ENCODE measurements around the gene C5orf22. TPM values are rescaled to one million over a fixed set of nuclear protein-coding genes. Genes with fewer than 3 reads are reported as not detected.
A peak's percentile ranks its signal among the peaks of the same experiment; 100 is the strongest.

C5orf22 gene
- total and polyA plus RNA-seq, 2 donors (not counting 3 experiments of a cell fraction or from before 2014, with no cell fraction given) = 11.7 to 27.5 TPM

DNA sequence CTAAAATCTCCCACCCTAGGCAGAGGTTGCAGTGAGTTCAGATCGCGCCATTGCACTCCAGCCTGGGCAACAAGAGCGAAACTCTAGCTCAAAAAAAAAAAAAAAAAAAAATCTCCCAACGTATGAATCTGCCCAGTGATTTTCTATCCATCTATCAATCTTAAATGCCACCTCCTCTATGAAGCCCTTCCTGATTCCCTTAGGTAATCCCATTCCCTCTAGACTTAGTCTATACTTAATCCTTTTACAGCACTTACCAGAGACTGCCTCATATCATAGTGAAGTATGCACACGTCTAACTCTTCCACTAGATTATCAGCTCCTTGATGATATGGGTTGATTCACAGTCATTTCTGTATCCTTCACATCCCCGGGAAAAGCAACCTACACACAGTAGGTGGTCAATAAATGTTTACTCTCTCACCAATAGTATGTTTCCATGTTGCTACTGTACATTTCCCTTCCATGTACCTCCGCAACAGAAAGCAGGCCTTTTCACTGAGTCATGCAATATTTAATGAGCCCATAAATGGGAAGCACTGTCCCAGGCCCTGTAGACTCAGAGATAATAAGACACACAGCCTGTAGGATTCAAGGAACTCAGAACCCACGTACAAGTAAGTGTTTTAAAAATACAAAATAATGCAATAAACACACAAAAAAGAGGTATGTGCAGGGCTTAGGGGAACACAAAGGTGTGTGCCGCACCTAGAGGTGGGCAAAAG lies 1.4 kb upstream of the C5orf22 start:
- no peak for DNase-seq (ENCODE audit: low read depth, low spot score)

GRCh38 chr5:31531543-31531887 lies 586 bp upstream of the C5orf22 start:
- Histone ChIP-seq H3K4me2 (ENCODE audit: insufficient read depth, low read length) (peak overlapping the region; percentile 86), H3K27me3 (ENCODE audit: control insufficient read depth in 2 of 2, insufficient read depth in 2 of 2, low read length in 2 of 2) (no peaks in the 10 kb centered on the region), H2AFZ (ENCODE audit: low read depth, low read length) (peak overlapping the region; percentile 69), H3K9me3 (replicated peaks; ENCODE audit: control insufficient read depth, insufficient read depth, low read length) (no peaks in the 10 kb centered on the region), H3K9ac (replicated peaks; ENCODE audit: extremely low read depth, insufficient read depth, low read length) (peak overlapping the region; percentile 68), H3K27ac (ENCODE audit: insufficient read depth, low read depth, low read length) (peak overlapping the region; percentile 47), H3K79me2 (ENCODE audit: control insufficient read depth, insufficient read depth, low read length) (peaks cover 41% of the 10 kb centered on the region), H3K9me1 (replicated peaks; ENCODE audit: control insufficient read depth, extremely low read depth, insufficient read depth, low read length) (no peaks in the 10 kb centered on the region), H4K20me1 (replicated peaks; ENCODE audit: control insufficient read depth, extremely low read depth, insufficient read depth, low read length) (no peaks in the 10 kb centered on the region), H3K4me1 (ENCODE audit: control insufficient read depth, extremely low read depth, insufficient read depth, low read length) (peaks cover 14% of the 10 kb centered on the region), H3K4me3 (replicated peaks in 1 of 3; ENCODE audit: insufficient read depth in 1 of 3, low read depth in 1 of 3, low read length in 3 of 3) (peak overlapping the region; percentile 86 to 93 (median 88)), H3K36me3 (ENCODE audit: control insufficient read depth in 2 of 2, extremely low read depth in 1 of 2, insufficient read depth in 2 of 2, low read length in 2 of 2) (peaks cover 9 to 21% of the 10 kb centered on the region in 2 experiments)
- FAIRE-seq (no peak), DNase-seq (ENCODE audit: low read depth, low spot score) (peak; percentile 40)
- TSS peak; percentile 62 for BruUV-seq (replicated peaks)
- POLR2A ChIA-PET = no interaction called here
- TF ChIP-seq MYC (IDR thresholded peaks at IDR 0.05; ENCODE audit: low read depth, low read length) = no peak
- no peak for TF ChIP-seq POLR2AphosphoS5 (IDR thresholded peaks at IDR 0.05; ENCODE audit: insufficient read depth, low read depth, low read length)
- TF ChIP-seq JUN (IDR thresholded peaks at IDR 0.05; ENCODE audit: borderline replicate concordance, insufficient read depth, insufficient read length, low read depth) = no peak
- TF ChIP-seq, protein P1, sequence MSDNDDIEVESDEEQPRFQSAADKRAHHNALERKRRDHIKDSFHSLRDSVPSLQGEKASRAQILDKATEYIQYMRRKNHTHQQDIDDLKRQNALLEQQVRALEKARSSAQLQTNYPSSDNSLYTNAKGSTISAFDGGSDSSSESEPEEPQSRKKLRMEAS (IDR thresholded peaks at IDR 0.05; ENCODE audit: insufficient read depth, insufficient read length) = no peak
- TF ChIP-seq POLR2A (IDR thresholded peaks at IDR 0.05; ENCODE audit: low read depth, low read length) = no peak
- intact Hi-C loops (cut with micrococcal nuclease) = loop anchor here (5.0 kb wide), 1 partner anchor 104 kb away; no protein-coding TSS in a partner anchor
- CTCF ChIA-PET = interaction anchor here (1.2 to 2.0 kb wide), 5 partner anchors 10 to 561 kb away, joined by 6 to 16 read pairs (median 7); no protein-coding TSS in a partner anchor
- dilution Hi-C loops (cut with MboI; ENCODE audit: extremely low pct_ligation_motif_present, low sequenced_read_pairs) = no loop called here

More for the DNA sequence above, 1.4 kb upstream of the C5orf22 start:
- peak overlapping the region; percentile 68 for H3K9ac ChIP-seq (replicated peaks; ENCODE audit: extremely low read depth, insufficient read depth, low read length)
- ChIA-PET POLR2A (no interaction called here), CTCF (interaction anchor here (0.6 to 2.0 kb wide), 6 partner anchors 9 to 562 kb away, joined by 3 to 16 read pairs (median 6); no protein-coding TSS in a partner anchor)
- FAIRE-seq = peak; percentile 68
- dilution Hi-C loops (cut with MboI; ENCODE audit: extremely low pct_ligation_motif_present, low sequenced_read_pairs) (no loop called here), intact Hi-C loops (cut with micrococcal nuclease) (loop anchor here (5.0 kb wide), 1 partner anchor 103 kb away; no protein-coding TSS in a partner anchor)
- H3K9me1 ChIP-seq (replicated peaks; ENCODE audit: control insufficient read depth, extremely low read depth, insufficient read depth, low read length) = no peaks in the 10 kb centered on the region
- H3K27ac ChIP-seq (ENCODE audit: insufficient read depth, low read depth, low read length) = no peak overlapping the region
- no peak for TF ChIP-seq JUN (IDR thresholded peaks at IDR 0.05; ENCODE audit: borderline replicate concordance, insufficient read depth, insufficient read length, low read depth)
- TF ChIP-seq, protein P1 (IDR thresholded peaks at IDR 0.05; ENCODE audit: insufficient read depth, insufficient read length) = no peak
- TF ChIP-seq EZH2 (IDR thresholded peaks at IDR 0.05; ENCODE audit: borderline replicate concordance, low read depth, low read length, severe bottlenecking) = no peak
- no peak for TF ChIP-seq GATA2 (IDR thresholded peaks at IDR 0.05; ENCODE audit: insufficient read depth, insufficient read length, low read depth, low read length)
- peaks cover 14% of the 10 kb centered on the region for H3K4me1 ChIP-seq (ENCODE audit: control insufficient read depth, extremely low read depth, insufficient read depth, low read length)
- H3K36me3 ChIP-seq (ENCODE audit: control insufficient read depth in 2 of 2, extremely low read depth in 1 of 2, insufficient read depth in 2 of 2, low read length in 2 of 2) = peaks cover 13 to 25% of the 10 kb centered on the region in 2 experiments
- no TSS peak for BruUV-seq (replicated peaks)
- H3K4me2 ChIP-seq (ENCODE audit: insufficient read depth, low read length) = peak overlapping the region; percentile 86
- no peaks in the 10 kb centered on the region for H3K27me3 ChIP-seq (ENCODE audit: control insufficient read depth in 2 of 2, insufficient read depth in 2 of 2, low read length in 2 of 2)
- peak overlapping the region in 2 of 3 experiments; percentile 86 to 93 for H3K4me3 ChIP-seq (replicated peaks in 1 of 3; ENCODE audit: insufficient read depth in 1 of 3, low read depth in 1 of 3, low read length in 3 of 3)
- H4K20me1 ChIP-seq (replicated peaks; ENCODE audit: control insufficient read depth, extremely low read depth, insufficient read depth, low read length) = no peaks in the 10 kb centered on the region
- H3K9me3 ChIP-seq (replicated peaks; ENCODE audit: control insufficient read depth, insufficient read depth, low read length) = no peaks in the 10 kb centered on the region
- H3K79me2 ChIP-seq (ENCODE audit: control insufficient read depth, insufficient read depth, low read length) = peaks cover 41% of the 10 kb centered on the region
- H2AFZ ChIP-seq (ENCODE audit: low read depth, low read length) = no peak overlapping the region
